ENCODE data around the gene CLSTN2.

DNA sequence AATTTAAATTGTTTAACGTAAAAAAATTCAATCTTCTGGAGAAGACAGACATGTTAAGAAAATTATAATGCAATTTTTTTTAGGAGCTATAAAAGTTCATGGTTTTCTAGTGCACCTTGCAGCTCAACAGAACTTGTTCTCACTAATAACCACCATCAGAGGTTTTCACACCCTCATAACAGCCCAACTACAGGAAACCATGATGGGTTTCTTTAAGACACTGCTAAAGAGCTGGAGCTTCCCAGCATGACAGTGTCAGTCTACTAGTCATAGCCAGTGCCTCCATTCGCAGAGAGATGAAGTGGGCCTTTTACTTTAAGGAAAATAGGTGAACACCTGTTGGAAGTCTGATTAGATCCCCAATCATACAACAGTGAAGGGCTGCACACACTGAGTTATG lies 518.8 kb downstream of the CLSTN2 start:
- TF ChIP-seq, protein P1, sequence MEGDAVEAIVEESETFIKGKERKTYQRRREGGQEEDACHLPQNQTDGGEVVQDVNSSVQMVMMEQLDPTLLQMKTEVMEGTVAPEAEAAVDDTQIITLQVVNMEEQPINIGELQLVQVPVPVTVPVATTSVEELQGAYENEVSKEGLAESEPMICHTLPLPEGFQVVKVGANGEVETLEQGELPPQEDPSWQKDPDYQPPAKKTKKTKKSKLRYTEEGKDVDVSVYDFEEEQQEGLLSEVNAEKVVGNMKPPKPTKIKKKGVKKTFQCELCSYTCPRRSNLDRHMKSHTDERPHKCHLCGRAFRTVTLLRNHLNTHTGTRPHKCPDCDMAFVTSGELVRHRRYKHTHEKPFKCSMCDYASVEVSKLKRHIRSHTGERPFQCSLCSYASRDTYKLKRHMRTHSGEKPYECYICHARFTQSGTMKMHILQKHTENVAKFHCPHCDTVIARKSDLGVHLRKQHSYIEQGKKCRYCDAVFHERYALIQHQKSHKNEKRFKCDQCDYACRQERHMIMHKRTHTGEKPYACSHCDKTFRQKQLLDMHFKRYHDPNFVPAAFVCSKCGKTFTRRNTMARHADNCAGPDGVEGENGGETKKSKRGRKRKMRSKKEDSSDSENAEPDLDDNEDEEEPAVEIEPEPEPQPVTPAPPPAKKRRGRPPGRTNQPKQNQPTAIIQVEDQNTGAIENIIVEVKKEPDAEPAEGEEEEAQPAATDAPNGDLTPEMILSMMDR (IDR thresholded peaks at IDR 0.05 in 8 of 11, conservative IDR thresholded peaks at IDR 0.05 in 3 of 11), result no peak
- no peak for TF ChIP-seq POLR2AphosphoS5 (IDR thresholded peaks at IDR 0.05)
